HG02884 (cell line): ENCODE data around the gene KAT7.

Experiments used
- ATAC-seq: cut with Tn5 transposase; IDR thresholded peaks from one replicate; pipeline ENCODE4 v1.9.1; 2021; ENCODE audit warnings: mild to moderate bottlenecking, moderate library complexity; ENCODE audit not compliant: unreplicated experiment

Gene KAT7

DNA sequence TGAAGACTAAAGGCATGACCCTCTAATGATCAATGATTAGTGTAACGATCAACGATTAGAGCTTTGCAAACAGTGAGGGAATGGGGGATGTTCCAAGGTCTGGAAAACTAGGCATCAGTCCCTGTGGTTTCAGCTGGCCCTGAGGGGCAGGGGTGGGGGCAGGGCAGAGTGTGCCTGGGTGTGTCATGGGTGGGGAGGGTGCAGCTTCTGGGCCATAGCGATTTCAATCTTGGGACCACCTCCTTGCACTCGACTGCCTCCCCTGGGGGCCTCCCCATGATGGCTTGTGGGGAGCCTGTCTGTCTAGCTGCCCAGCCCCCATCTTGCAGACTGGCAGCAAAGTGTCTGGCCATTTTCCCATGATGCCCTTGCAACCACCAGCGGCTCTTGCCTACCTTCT is 51.0 kb downstream of the KAT7 start:
- ATAC-seq = no peak

DNA sequence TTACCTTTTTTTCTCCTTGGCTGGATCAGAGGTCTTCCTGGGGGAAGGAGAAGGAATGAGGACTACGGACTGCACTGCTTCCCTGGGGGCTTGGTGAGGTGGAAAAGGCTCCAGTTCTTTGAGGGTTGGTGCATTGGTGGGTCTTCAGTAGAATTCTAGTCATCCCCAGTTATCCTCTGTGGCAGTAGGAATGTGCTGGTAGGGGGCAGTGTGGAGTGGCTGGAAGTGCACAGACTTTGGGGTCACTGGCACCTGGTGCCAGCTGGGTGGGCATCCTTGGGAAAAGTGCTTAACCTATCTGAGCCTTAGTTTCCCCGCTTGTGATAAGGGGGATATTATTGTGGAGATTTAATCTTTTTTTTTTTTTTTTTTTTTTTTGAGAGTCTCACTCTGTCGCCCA is 53.1 kb downstream of the KAT7 start:
- ATAC-seq = no peak

DNA sequence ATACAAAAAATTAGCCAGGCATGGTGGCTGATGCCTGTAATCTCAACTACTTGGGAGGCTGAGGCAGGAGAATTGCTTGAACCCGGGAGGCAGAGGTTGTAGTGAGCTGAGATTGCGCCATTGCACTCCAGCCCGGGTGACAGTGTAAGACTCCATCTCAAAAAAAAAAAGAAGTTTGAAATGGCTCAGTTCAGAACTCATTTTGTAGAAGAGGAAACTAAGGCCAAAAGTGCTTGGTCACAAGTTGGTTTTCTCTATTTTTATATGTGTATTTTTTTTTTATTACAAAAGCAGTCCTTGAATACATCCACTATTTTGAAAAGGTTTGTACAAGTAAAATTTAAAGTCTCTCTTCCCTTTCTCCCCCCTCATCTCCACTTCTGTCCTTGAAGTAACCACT is 53.9 kb downstream of the KAT7 start:
- no peak for ATAC-seq

DNA sequence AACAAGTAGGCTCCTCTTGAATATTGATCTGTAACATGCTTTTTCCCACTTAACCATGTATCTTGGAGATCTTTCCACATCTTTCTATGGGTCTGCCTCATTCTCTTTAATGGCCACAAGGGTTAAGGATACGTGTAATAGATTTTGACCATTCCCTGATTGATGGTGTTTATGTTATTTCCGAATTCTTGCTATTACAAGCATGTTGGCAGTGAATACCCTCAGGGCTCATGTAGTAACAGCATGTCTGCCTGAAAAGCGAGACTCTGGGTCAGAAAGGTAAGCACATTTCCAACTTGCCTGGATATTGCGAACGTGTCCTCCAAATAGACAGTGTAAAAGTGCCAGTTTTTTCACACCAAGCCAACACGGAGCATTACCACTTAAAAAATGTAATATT is 54.4 kb downstream of the KAT7 start:
- ATAC-seq = no peak

- ATAC-seq = no peak
Observed at GRCh38 chr17:49843774-49844350, 55.4 kb downstream of the KAT7 start.

- ATAC-seq = no peak
Observed at GRCh38 chr17:49845321-49845720, 56.8 kb downstream of the KAT7 start.

- ATAC-seq = no peak
Observed at GRCh38 chr17:49846938-49847712, 58.6 kb downstream of the KAT7 start.

GRCh38 chr17:49848019-49848473 is 59.6 kb downstream of the KAT7 start, which contains the start of gene TAC4:
TSS of gene TAC4 (minus strand) at chr17:49848069. CDS start at chr17:49848017, 52 bp downstream.
- no peak for ATAC-seq

GRCh38 chr17:49848739-49849138 is 60.3 kb downstream of the KAT7 start:
- ATAC-seq = no peak

GRCh38 chr17:49850218-49850610 is 61.7 kb downstream of the KAT7 start:
- ATAC-seq = no peak

DNA sequence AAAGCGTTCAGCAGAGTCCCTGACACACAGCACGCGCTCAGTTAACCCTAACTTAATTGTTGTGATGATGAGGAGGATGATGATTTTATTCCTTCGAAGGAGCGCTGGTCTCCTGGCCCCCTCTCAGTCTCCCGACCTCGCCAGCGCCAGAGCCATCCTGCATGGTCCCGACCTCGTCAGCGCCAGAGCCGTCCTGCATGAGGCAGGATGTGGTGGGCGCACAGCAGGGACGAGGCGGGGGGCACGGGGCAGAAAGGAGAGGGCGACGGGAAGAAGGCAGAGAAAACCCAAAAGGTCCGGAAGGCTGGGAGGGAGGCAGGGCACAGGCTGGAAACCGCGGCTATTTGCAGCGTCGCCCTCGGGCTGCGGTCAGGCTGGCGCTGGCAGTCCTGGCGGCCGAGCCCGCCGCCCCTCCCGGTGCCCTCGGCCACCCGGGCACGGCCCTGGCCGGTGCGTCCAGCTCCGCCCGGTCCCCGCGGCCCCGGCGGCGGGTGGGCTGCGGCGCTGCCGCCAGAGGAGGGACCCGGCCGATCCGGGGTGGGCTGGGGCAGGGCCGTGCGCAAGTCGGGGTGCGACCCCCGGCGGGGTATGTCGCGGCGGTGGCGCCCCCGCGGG is 62.4 kb downstream of the KAT7 start:
- ATAC-seq = no peak

- ATAC-seq = no peak
Observed at GRCh38 chr17:49851387-49852291, 63.2 kb downstream of the KAT7 start.

DNA sequence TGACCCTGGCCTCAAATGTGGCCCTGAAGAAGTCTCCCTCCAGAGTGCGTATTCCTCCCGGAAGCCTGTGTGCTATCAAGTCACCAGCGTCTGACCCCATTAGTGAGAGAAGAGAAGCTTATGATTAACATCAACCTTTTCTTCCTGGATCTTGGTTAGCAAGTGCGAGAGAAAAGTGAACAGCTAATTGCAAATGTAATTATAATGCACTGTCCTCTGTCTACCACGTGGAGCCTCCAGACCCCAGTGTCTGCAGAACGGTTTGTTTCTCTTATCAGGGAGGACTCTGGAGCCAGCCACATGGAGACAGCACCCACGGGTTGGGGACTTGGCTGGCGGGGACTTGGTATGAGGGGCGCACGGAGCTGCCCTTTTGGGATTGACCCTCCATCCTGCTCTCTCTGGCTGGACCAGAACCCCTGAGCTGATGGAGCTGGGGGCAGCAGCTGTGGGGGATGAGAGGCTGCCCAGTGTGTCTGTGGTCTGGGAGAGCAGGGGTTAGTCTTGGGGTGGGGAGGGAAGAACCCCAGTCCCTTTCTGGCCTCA is 65.1 kb downstream of the KAT7 start:
- ATAC-seq = no peak

DNA sequence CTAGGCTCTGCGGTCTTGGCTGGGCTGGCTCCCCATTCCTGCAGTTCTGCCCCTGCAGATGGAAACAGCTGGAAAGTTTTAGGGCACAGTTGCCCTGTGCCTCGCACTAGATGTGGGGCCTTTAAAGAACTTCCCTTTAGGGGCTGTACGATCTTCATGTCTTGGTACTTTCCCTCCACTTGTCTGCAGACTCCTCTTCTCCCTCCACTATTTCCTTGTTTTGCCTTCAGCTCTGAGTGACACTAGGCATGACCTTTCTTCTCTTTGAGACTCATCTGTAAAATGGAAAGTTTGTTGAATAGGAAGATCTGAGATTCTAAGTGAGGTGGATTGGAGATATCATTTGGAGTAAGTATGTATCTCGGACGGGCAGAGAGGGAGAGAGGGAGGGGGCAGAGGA is 65.6 kb downstream of the KAT7 start:
- no peak for ATAC-seq

- no peak for ATAC-seq
Observed at GRCh38 chr17:49858796-49859195, 70.3 kb downstream of the KAT7 start.

GRCh38 chr17:49859991-49860953 is 71.8 kb downstream of the KAT7 start:
- ATAC-seq = no peak

DNA sequence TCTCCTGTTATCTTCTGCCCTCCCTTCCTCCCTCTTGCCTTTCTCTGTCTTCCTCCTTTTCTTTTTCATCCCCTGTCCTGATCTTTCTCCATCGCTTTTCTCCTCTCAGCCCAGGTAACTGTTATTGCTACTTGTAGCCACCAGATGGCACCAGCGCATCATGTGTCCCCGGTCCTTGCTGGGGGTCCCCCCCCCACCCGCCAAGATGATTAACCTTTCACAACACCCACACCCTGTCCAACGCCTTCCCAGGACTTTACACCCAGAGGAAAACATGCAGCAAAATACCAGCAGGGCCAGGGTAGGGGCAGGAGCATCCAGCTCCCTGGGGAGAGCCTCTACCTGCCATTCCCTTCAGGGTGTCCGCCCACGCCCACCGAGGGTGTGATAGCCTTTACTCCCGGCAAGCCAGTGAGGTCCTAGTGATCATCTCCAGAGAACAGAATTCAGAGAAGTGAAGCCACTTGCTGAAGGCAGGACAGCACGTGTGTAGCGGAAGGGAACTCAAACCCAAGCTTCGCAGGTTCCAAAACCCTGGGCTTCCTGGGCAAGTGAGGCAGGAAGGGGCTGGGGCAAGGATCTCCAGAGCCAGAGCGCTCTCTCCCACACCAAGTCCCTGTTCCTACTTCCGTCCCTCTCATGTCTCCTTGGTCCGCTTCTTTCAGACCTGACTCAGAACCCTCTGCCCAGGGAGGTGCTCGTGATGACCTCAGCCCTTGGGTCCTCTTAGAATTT is 72.8 kb downstream of the KAT7 start:
- ATAC-seq = no peak

DNA sequence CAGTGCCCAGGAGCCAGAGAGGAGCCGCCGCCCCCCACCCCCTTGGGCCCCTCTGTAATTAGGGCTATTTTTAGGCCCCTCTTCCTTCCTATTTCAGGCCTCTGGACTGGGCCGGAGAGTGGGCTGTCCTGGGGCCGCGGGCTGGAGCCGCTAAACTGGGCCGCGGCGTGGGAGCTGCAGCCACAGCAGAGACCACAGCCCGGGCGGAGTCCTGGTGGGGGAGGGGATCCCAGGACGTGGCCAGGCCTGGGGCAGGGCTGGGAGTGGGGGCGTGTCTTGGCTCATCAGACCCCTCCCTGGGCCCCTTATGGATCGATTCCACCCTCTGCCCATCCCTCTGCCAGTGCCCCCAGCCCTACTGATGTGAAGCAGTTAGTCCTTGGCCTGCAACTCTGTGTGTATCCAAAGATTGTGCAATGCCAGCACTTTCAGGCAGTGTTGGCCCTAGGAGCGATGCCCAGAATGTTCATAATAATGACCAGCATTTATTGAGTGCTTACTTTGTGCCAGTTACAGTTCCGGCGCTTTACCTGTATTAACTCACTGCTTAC is 74.4 kb downstream of the KAT7 start:
- no peak for ATAC-seq

DNA sequence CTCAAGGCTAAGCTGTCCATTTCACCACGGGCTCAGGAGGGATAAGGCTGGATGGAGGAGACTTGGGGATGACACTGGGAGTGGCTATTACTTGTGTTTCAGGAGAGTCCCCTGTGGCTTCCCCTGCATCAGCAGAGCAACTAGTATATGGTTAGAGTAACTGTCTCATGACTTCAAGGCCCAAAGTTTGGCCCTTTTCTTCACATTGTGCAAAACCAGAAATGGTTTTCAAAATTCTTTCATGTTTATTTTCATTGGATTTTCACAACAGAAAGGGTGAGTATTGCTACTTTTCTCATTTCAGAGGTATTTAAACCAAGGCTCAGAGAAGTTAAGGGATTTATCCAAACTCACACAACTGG is 77.5 kb downstream of the KAT7 start:
- no peak for ATAC-seq
